GM23248 (cell line): Measurements from ENCODE around the gene SKIC3.

Source experiments
- EZH2 ChIP-seq: fragments of 200-600 bp; sonication (generic); IDR thresholded peaks from 2 replicates; pipeline ENCODE4 v1.6.1; 2018; ENCODE audit warnings: antibody characterized with exemption, mild to moderate bottlenecking; ENCODE audit not compliant: insufficient read depth, poor library complexity, severe bottlenecking
- EZH2phosphoT487 ChIP-seq: fragments of 200-600 bp; sonication (generic); IDR thresholded peaks from 2 replicates; pipeline ENCODE4 v1.6.1; 2018; ENCODE audit warnings: antibody characterized with exemption, moderate library complexity, mild to moderate bottlenecking, low read depth; ENCODE audit not compliant: insufficient read depth

DNA sequence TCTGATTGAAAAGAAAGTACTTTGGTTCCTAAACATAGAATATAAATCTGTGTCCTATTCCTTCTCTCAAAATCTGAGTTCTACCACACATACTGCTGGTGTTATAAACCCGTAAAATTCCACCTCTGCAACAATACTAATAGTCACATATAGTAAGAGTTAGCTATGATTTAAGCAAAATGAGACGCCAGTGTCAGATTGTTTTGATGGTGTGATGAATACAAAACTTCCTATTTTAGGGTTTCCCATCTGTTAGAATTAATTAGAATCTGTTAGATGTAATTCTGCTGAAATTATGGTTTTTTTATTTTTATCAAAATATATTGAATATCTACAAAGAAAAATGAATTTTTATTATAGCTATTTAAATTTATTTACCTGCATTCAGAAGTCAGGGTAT lies 26.8 kb upstream of the SKIC3 start:
- no peak for TF ChIP-seq EZH2
- TF ChIP-seq EZH2phosphoT487, result no peak
